Muscle layer of colon (tissue), 2 donors: ENCODE results near the gene IRGC.
"Not testable (repeated sequence)": the region's sequence is repeated elsewhere in the genome, so short reads cannot be mapped to it uniquely, and the experiment has no call there.

Experiments used
- H3K27ac ChIP-seq: one replicate; pipeline ENCODE4 v1.7.0; 2013; ENCODE audit warnings: low read depth, mild to moderate bottlenecking, low read length, moderate library complexity
- H3K27me3 ChIP-seq, 2 donors: one replicate each; pipeline ENCODE4 v1.7.0; 2013; ENCODE audit warnings: low read length in 2 of 2, mild to moderate bottlenecking in 2 of 2; ENCODE audit not compliant: insufficient read depth in 2 of 2, control insufficient read depth in 1 of 2
- H3K36me3 ChIP-seq: one replicate; pipeline ENCODE4 v1.7.0; 2013; ENCODE audit warnings: mild to moderate bottlenecking, low read length; ENCODE audit not compliant: insufficient read depth
- H3K4me1 ChIP-seq: one replicate; pipeline ENCODE4 v1.7.0; 2013; ENCODE audit warnings: mild to moderate bottlenecking, low read length; ENCODE audit not compliant: insufficient read depth
- H3K4me3 ChIP-seq, 2 donors: one replicate each; pipeline ENCODE4 v1.7.0; 2013; ENCODE audit warnings: low read length in 2 of 2, low read depth in 1 of 2, mild to moderate bottlenecking in 1 of 2, moderate library complexity in 1 of 2
- H3K9ac ChIP-seq: one replicate; pipeline ENCODE4 v1.7.0; 2013; ENCODE audit warnings: low read length
- H3K9me3 ChIP-seq: one replicate; pipeline ENCODE4 v1.7.0; 2013; ENCODE audit warnings: mild to moderate bottlenecking, low read length
- donor health status: abdominal sarcoma.
- donor health status: Adenocarcinoma of cecum.

Gene IRGC

GRCh38 chr19:43762814-43763213, 46.9 kb downstream of the IRGC start:
- no peak overlapping the region for H3K4me3 ChIP-seq
- H3K9ac ChIP-seq: no peak overlapping the region
- H3K4me1 ChIP-seq: peaks cover 19% of the 10 kb centered on the region
- H3K9me3 ChIP-seq: no peaks in the 10 kb centered on the region
- no peaks in the 10 kb centered on the region for H3K27me3 ChIP-seq
- H3K27ac ChIP-seq: no peak overlapping the region
- no peaks in the 10 kb centered on the region for H3K36me3 ChIP-seq

- Histone ChIP-seq H3K9ac (no peak overlapping the region), H3K9me3 (no peaks in the 10 kb centered on the region), H3K36me3 (no peaks in the 10 kb centered on the region), H3K4me1 (peaks cover 19% of the 10 kb centered on the region), H3K27me3 (no peaks in the 10 kb centered on the region), H3K27ac (no peak overlapping the region), H3K4me3 (no peak overlapping the region)
These were observed 47.6 kb downstream of the IRGC start for GRCh38 chr19:43763473-43763939.

GRCh38 chr19:43764684-43765083, 48.8 kb downstream of the IRGC start:
- not testable (repeated sequence) for H3K4me3 ChIP-seq, H3K9ac ChIP-seq, H3K9me3 ChIP-seq, H3K27me3 ChIP-seq, H3K27ac ChIP-seq, H3K36me3 ChIP-seq
- peaks cover 19% of the 10 kb centered on the region for H3K4me1 ChIP-seq

- H3K27me3 ChIP-seq: no peaks in the 10 kb centered on the region
- H3K36me3 ChIP-seq: no peaks in the 10 kb centered on the region
- H3K9me3 ChIP-seq: no peaks in the 10 kb centered on the region
- H3K4me3 ChIP-seq: no peak overlapping the region
- no peak overlapping the region for H3K27ac ChIP-seq
- no peak overlapping the region for H3K9ac ChIP-seq
- peaks cover 19% of the 10 kb centered on the region for H3K4me1 ChIP-seq
These were observed 49.4 kb downstream of the IRGC start for GRCh38 chr19:43765109-43765876.

GRCh38 chr19:43766755-43767043, 50.8 kb downstream of the IRGC start:
- H3K4me1 ChIP-seq: peaks cover 19% of the 10 kb centered on the region
- H3K9ac ChIP-seq: no peak overlapping the region
- no peaks in the 10 kb centered on the region for H3K36me3 ChIP-seq
- H3K27me3 ChIP-seq: no peaks in the 10 kb centered on the region
- H3K9me3 ChIP-seq: no peaks in the 10 kb centered on the region
- H3K27ac ChIP-seq: no peak overlapping the region
- no peak overlapping the region for H3K4me3 ChIP-seq

GRCh38 chr19:43767316-43767715, 51.4 kb downstream of the IRGC start:
- H3K4me1 ChIP-seq: peaks cover 19% of the 10 kb centered on the region
- no peaks in the 10 kb centered on the region for H3K27me3 ChIP-seq
- H3K36me3 ChIP-seq: no peaks in the 10 kb centered on the region
- H3K9ac ChIP-seq: no peak overlapping the region
- H3K9me3 ChIP-seq: no peaks in the 10 kb centered on the region
- H3K4me3 ChIP-seq: no peak overlapping the region
- H3K27ac ChIP-seq: no peak overlapping the region

- Histone ChIP-seq H3K36me3 (no peaks in the 10 kb centered on the region), H3K9me3 (no peaks in the 10 kb centered on the region), H3K4me3 (no peak overlapping the region), H3K9ac (no peak overlapping the region), H3K4me1 (peaks cover 19% of the 10 kb centered on the region), H3K27me3 (no peaks in the 10 kb centered on the region), H3K27ac (no peak overlapping the region)
These were observed 51.9 kb downstream of the IRGC start for GRCh38 chr19:43767818-43768217.

GRCh38 chr19:43768273-43769050, 52.6 kb downstream of the IRGC start:
- Histone ChIP-seq H3K4me3 (no peak overlapping the region), H3K9me3 (no peaks in the 10 kb centered on the region), H3K4me1 (peaks cover 15% of the 10 kb centered on the region), H3K27ac (no peak overlapping the region), H3K27me3 (no peaks in the 10 kb centered on the region), H3K36me3 (no peaks in the 10 kb centered on the region), H3K9ac (no peak overlapping the region)

GRCh38 chr19:43769256-43769655, 53.4 kb downstream of the IRGC start:
- H3K36me3 ChIP-seq: no peaks in the 10 kb centered on the region
- no peak overlapping the region for H3K4me3 ChIP-seq
- no peak overlapping the region for H3K9ac ChIP-seq
- H3K9me3 ChIP-seq: no peaks in the 10 kb centered on the region
- peaks cover 14% of the 10 kb centered on the region for H3K4me1 ChIP-seq
- no peak overlapping the region for H3K27ac ChIP-seq
- no peaks in the 10 kb centered on the region for H3K27me3 ChIP-seq
